Measurements from ENCODE around the gene OLFML2A.

DNA sequence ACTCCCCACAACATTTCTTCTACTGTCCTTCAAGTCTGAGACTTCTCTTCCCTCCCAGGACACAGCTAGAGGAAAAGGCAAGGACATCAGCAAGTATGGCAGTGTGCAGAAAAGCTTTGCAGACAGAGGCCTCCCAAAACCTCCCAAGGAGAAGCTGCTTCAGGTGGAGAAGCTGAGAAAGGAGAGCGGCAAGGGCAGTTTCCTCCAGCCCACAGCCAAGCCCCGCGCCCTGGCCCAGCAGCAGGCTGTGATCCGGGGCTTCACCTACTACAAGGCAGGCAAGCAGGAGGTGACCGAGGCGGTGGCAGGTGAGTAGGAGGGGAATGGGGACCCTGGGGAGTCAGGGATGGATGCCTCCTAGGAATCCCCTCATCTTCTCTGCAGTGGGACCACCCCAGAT is 24.4 kb downstream of the OLFML2A start:
- TF ChIP-seq, protein P1, sequence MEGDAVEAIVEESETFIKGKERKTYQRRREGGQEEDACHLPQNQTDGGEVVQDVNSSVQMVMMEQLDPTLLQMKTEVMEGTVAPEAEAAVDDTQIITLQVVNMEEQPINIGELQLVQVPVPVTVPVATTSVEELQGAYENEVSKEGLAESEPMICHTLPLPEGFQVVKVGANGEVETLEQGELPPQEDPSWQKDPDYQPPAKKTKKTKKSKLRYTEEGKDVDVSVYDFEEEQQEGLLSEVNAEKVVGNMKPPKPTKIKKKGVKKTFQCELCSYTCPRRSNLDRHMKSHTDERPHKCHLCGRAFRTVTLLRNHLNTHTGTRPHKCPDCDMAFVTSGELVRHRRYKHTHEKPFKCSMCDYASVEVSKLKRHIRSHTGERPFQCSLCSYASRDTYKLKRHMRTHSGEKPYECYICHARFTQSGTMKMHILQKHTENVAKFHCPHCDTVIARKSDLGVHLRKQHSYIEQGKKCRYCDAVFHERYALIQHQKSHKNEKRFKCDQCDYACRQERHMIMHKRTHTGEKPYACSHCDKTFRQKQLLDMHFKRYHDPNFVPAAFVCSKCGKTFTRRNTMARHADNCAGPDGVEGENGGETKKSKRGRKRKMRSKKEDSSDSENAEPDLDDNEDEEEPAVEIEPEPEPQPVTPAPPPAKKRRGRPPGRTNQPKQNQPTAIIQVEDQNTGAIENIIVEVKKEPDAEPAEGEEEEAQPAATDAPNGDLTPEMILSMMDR (IDR thresholded peaks at IDR 0.05), result no peak
- no peak for TF ChIP-seq EP300 (IDR thresholded peaks at IDR 0.05)

All from sigmoid colon (tissue), 4 donors.